GM19467 (cell line): ENCODE data around the gene IFNL4.
"Not testable (repeated sequence)": the region's sequence is repeated elsewhere in the genome, so short reads cannot be mapped to it uniquely, and the experiment has no call there.

ENCODE experiments used
- ATAC-seq: cut with Tn5 transposase; IDR thresholded peaks from one replicate; pipeline ENCODE4 v1.9.1; 2021; ENCODE audit warnings: mild to moderate bottlenecking, moderate library complexity; ENCODE audit not compliant: unreplicated experiment

IFNL4 gene

DNA sequence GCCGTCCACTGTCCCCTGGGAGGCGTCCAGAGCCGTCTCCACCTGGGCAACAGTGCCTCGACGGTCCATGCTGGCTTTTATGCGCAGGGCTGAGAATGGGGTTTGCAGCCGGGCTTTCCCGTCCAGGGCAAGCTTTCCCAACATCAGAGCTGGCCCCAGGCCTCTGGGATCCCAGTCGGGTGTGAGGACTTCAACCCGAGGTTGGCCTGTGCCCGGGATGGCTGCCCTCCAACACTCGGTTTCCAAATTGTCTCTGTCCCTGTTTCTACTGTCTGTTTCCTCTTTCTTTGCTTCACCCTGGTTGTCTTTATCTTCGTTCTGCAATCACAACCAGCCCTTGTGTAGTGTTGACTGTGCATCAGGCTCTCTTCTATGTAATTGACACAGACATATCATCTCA, at the start of gene IFNL4:
Gene IFNL4, minus strand, starts transcription at position 51 of the 400 bp plus-strand sequence.
- ATAC-seq, result no peak

DNA sequence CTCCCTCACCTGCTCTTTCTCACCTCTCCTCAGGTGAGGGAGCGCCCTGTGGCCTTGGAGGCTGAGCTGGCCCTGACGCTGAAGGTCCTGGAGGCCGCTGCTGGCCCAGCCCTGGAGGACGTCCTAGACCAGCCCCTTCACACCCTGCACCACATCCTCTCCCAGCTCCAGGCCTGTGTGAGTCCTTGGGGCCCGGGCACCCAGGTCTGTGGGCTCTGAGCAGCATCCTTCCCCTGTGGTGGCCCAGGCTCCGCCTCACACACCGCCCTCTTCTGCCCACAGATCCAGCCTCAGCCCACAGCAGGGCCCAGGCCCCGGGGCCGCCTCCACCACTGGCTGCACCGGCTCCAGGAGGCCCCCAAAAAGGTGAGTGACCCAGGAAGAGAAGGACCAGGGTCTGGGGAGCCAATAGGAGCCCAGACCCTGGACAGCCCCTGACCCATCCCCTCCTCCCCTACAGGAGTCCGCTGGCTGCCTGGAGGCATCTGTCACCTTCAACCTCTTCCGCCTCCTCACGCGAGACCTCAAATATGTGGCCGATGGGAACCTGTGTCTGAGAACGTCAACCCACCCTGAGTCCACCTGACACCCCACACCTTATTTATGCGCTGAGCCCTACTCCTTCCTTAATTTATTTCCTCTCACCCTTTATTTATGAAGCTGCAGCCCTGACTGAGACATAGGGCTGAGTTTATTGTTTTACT, 49.4 kb upstream of the IFNL4 start:
- no peak for ATAC-seq

DNA sequence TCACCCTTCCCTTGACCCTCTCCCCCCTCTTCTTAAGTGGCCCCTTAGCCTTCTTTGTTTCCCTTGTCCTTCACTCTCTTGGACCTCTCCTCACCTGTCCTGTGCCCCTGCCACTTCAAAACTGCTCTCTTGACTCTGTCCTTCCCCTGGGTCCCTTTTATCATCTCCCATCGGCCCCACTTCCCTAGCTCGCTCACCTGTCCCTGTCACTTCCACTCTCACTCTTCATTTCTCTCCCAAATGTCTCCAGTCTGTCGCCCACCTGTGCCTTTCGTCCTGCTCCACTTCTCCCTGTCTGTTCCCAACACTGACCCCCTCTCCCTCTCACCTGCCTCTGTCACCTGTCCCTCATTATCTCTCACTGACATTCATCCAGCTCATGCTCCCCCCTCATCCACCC, 48.2 kb upstream of the IFNL4 start:
- ATAC-seq, result no peak

DNA sequence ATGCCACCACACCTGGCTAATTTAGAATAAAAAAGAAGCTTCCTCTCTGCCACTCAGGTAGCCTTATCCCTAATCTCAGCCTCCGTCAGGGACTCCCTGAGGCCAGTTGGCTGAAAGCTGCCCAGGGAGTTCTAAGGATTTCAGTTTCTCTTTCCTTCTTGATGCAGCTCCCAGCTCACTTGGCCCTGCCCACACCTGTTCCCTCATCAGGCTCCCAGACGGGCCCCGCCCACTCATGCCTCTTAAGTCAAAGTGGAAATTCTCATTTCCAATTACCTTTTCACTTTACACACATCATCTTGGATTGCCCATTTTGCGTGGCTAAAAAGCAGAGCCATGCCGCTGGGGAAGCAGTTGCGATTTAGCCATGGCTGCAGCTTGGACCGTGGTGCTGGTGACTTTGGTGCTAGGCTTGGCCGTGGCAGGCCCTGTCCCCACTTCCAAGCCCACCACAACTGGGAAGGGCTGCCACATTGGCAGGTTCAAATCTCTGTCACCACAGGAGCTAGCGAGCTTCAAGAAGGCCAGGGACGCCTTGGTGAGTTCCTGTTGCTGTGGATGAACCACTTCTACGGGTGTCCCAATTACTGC, 47.5 kb upstream of the IFNL4 start, which contains the start of gene IFNL1:
Gene IFNL1, plus strand, starts transcription at position 353 of the 591 bp plus-strand sequence. Its CDS starts 15 bp downstream, at position 368.
- ATAC-seq, result no peak

DNA sequence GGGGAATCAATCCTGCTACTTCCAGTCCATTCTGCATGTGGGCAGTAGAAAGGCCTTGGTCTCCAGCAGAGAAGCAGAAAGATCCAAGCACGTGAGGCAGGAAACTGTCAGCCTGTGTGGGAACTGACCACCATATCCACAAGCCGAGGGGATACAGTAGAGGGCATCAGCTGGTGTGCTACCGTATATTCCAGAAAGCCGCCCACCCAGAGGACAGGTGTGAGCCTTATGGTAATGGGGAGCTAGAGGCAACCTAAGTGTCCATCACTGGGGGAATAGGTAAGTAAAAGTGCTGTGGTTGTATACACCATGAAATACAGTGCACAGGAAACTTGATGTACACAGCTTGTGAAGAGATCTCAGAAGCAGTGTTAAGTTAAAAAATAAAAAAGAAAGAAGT, 44.7 kb upstream of the IFNL4 start:
- no peak for ATAC-seq

DNA sequence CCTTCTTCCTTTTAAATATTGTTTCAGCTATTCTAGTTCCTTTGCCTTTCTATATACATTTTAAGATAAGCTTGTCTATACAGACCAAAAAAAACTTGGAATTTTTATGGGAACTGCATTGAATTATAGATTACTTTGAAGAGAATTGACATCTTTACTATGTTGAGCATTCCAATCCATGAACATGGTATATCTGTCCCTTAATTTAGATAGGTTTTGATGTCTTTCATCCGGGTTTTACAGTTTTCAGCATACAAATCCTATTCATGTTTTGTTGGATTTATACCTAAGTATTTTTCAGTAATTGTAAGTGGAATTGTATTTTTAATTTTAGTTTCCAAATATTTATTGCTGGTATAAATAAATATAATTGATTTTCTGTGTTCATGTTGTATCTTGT, 35.4 kb upstream of the IFNL4 start:
- no peak for ATAC-seq

DNA sequence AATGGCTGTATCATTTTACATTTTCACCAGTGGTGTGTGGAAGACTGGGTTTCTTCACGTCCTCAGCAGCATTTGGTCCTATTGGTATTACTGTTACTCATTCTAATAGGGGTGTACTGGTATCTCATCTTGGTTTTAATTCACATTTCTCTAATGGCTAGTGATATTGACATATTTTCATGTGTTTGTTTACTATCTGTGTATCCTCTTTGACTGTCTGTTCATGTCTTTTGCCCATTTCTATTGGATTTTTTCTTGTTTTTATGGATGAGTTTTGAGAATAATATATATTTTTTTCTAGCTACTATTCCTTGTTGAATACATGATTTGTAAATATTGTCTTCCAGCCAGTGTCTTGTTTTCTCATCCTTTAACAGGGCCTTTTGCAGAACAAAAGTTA, 33.4 kb upstream of the IFNL4 start:
- no peak for ATAC-seq

DNA sequence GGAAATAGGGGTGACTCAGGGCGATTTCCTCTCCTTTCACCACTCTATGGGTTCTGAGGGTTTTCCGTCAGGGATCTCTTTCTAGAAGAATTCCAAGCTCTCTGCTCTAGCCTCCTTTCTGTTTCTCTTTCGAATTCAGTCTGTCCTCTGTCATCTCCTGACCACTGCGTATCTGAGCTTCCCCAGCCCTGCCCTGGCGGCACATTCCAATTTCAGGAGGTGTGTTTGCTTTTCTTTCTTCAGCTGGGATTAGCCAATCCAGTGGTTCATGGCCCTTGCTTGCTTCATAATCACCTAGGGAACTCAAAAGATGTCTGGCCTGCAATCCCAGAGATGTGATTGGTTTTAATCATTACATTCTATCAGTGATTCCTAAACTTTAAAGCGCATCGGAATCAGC, 28.9 kb upstream of the IFNL4 start:
- no peak for ATAC-seq

DNA sequence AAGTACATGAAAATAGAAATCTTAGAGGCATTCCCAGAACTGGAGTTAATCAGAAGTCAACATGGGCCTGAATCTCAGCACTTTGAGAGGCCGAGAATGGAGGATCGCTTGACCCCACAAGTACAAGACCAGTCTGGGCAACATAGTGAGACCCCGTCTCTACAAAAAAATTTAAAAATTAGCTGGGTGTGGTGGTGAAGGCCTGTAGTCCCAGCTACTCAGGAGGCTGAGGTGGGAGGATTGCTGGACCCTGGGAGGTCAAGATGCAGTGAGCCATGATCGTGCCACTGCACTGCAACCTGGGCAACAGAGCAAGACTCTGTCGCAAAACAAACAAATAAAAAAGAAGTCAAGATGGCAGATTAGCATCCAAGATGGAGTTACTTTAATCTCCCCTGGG, 28.1 kb upstream of the IFNL4 start:
- ATAC-seq, result no peak

DNA sequence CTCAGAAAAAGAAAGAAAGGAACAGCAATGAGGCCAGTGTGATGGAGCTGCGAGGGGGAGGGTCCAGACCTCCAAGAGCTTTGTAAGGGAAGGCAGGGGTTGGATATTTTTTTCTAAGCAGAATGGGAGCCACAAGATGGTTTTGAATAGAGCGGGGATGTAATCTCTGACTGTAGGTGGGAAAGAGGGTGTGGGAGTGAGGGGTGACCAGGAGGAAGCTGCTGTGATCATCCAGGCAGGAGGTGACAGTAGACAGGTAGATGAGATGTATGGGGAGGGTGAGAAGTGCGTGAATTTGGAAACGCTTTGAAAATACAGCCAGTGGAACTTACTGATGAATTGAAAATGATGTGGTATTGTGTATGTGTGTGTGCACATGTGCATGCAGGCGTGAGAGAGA, 26.9 kb upstream of the IFNL4 start:
- no peak for ATAC-seq

DNA sequence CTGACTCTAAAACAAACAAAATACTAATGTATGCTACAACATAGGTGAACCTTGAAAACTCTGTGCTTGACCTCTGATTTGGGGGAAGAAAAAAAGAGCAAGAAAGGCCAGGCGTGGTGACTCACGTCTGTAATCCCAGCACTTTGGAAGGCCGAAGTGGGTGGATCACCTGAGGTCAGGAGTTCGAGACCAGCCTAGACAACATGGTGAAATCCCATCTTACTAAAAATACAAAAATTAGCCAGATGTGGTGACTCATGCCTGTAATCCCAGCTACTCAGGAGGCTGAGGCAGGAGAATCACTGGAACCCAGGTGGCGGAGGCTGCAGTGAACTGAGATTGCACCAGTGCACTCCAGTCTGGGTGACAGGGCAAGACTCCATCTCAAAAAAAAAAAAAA, 25.2 kb upstream of the IFNL4 start:
- ATAC-seq, result not testable (repeated sequence)

DNA sequence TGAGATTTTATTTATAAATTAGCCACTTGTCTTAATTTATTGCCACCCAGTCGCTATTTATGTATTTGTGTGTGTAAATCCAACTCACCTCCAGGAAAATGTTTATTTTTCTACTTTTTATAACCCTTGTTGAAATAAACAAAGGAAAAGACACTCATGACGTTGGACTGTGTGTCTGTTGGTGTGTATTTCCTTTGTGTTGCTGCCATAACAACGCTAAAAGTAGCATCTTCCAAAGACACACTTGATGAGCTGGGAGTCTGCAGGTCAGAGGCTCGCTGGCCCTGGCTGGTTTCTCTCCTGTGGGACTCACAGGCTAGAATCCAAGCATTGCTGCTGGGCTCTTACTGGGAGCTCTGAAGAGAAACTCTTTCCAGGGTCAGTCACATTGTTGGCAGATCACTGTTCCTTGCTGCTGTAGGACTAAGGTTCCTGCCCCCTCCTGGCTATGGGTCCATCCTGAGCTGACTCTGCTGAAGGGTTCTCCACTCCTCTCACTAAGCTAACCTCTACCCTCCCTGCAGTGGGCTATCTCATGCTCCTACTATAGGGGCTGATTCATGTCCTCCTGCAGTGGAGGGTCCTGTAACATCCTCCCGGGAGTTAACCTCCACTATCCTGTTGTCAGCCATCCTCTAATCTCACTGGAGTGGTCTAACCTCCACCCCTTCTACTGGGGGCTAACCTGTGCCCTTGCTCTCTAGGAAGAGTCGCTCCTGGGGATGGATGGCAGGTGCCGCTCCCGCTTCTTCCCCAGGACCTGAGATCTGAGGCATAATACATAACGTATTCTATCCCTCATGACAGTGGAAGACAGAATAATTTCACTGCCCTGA, 21.6 kb upstream of the IFNL4 start:
- ATAC-seq, result no peak

DNA sequence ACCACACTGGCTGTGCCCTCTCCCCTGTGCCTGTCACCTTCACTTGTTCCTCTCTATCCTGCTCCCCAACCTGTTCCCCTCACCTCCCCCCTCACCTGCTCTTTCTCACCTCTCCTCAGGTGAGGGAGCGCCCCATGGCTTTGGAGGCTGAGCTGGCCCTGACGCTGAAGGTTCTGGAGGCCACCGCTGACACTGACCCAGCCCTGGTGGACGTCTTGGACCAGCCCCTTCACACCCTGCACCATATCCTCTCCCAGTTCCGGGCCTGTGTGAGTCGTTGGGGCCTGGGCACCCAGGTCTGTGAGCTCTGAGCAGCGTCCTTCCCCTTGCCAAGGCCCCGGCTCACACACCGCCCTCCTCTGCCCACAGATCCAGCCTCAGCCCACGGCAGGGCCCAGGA, 20.7 kb upstream of the IFNL4 start:
- not testable (repeated sequence) for ATAC-seq

DNA sequence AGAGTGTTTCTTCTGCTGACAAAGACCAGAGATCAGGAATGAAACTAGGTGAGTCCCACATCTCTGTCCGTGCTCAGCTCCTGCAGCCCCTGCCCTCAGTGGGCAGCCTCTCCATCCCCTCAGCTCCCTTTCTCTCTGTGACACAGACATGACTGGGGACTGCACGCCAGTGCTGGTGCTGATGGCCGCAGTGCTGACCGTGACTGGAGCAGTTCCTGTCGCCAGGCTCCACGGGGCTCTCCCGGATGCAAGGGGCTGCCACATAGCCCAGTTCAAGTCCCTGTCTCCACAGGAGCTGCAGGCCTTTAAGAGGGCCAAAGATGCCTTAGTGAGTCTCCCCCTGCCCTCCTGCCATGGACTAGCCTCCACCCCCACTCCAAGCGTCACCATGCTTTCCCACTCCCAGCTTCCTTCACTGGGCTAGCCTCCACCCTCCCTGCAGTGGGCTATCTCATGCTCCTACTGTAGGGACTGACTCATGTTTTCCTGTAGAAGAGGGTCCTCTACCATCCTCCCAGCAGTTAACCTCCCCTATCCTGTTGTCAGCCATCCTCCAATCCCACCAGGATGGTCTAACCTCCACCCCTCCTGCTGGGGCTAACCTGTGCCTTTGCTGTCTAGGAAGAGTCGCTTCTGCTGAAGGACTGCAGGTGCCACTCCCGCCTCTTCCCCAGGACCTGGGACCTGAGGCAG, 20.0 kb upstream of the IFNL4 start:
- ATAC-seq, result not testable (repeated sequence)

DNA sequence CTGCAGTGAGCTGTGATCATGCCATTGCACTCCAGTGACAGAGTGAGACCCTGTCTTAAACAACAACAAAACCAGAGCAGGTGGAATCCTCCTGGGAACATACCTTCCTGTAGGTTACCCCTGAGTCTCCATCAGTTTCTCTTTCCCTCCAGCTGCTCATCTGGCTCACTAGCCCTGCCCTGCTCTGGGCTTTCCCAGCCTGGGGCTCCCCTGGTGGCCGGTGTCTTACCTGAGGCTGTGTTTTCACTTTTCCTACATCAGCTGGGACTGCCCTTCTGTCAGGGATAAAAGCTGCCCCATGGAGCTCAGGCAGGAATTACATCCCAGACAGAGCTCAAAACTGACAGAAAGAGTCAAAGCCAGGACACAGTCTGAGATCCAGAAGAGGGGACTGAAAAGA, 19.4 kb upstream of the IFNL4 start, which contains the start of gene IFNL2:
Gene IFNL2, plus strand, starts transcription at position 312 of the 400 bp plus-strand sequence. CDS start 173 bp downstream, outside the sequence.
- ATAC-seq, result not testable (repeated sequence)

DNA sequence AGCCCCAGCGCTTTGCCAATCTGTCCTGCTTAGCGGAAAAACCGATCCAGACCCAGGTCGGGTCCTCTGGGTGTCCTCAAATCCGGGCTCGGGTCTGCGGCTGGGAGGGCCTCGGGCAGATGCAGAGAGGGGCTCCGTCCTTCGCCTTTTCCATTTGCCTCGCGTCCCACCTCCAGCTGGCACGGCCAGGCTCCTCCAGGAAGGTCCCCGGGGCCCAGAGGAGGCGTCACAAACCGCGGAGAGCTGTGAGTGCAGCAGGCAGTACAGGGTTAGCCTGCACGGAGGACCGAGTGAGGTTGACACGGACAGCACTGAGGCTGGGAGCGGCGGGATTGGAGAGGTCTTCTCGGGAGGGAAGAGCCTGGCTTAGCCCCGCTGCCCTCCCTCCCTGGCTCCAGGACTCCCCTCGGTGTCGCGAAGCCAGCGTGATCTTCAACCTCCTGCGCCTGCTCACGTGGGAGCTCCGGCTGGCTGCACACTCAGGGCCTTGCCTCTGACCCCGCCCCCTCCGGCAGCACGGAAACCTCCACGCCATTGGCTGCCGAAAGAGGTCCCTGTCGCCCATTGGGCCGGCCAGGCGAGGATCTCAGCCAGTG, 16.8 kb upstream of the IFNL4 start:
- ATAC-seq, result no peak

DNA sequence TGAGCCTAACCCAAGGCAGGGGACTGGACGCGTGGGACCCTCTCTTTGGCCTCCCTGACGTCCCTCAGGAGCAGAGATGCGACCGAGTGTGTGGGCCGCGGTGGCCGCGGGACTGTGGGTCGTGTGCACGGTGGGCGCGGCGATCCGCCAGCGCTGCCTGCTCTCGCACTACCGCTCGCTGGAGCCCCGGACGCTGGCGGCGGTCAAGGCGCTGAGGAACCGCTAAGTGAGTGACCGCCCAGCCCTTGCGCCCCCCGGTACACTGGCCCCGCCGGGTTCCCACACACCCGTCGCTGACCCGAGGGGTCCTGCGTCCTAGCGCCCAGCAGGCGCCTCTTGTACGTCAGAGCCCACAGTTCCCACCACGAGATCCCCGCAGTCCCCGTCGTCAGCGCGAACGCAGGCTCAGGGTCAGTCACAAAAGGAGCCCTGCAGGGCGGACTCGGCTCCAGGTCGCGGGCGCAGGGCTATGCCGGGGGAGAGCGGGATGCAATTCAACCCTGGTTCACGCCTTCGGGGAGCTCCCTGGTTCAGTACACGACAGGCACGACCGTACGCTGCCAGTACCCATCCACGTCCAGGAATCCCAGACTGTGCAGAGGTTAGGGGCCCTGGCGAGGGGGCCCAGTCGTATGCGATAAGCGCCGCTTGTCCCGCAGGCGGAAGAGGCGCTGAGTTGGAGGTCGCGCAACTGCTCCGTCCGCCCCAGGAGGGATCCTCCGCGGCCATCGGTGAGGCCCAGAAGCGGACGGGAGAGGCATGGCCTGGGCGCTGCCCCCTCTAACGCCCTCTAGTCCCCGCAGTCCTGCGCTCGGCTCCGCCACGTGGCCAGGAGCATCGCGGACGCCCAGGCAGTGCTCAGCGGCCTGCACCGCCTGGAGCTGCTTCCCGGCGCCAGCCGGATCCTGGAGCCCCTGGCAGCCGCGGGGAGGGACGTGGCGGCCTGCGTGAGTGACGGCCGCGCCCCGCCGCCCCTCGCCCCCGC, 15.9 kb upstream of the IFNL4 start:
- ATAC-seq, result no peak

DNA sequence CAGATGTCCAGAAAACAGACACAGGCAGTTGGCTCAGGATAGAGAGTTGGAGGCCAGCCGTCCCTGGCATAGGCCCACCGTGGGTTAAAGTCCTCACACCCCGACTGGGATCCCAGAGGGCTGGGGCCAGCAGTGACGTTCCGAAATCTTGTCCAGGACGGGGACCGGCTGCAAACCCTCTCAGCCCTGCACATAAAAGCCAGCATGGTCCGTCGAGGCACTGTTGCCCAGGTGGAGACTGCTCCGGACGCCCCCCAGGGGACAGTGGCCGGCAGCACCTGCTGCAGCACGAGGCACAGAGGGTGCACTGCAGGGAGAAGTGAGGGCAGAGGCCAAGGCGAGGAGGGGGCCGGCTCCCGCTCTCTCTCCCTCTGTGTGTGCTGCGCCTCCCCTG, 15.3 kb upstream of the IFNL4 start:
- no peak for ATAC-seq

DNA sequence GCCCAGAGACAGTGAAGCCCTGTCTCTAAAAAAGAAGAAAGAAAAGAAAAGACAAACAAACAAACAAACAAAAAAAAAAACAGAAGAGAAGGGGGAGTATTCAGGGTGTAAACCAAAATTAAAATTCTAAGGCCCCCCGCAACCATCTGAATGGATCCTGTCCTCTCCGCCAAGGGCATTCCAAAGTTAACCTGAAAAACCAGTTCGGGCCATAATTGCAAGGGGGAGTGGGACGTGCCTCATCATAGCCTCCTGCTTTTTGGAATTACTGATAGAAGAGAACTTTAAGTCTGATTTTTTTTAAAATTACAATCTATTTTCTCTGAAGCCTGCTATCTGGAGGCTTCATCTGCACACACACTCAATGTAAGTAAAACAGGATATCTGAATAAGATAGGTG, 13.8 kb upstream of the IFNL4 start:
- ATAC-seq, result no peak

DNA sequence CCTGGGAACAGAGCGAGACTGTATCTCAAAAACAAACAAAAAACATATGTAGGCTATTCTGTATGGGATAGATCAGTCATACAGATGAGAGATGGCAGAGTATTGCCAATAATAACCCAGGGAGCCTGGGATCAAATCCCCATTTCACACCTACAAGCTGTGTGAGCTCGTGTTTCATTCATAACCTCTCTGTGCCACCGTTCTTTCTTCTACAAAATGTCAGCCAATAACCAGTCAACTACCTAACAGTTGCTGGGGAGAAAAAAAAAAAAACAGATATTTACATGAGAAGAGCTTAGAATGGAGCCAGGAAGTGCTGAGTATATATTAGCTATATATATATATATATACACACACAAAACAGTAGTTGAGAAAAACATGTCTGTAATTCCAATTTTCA, 13.0 kb upstream of the IFNL4 start:
- no peak for ATAC-seq
